Stimulated activated naive B cell treated with anti-CD40 and anti-IgM and Interleukin-4, amounts not matched to agents 10 μg/mL and 1 μg/mL and 100 μg/mL, for 72 hours (primary cell): ENCODE measurements around the gene MAST2.

Experiments
- ATAC-seq, 2 donors: fragments of 150-1000 bp; cut with Tn5 transposase; replicated peaks; 2 replicates each; pipeline ENCODE4 v1.10.0; 2021; ENCODE audit warnings: moderate library complexity in 1 of 2
- DNase-seq: peaks from one replicate; pipeline ENCODE4 v3.0.0; 2021
- H3K27ac Mint-ChIP-seq: one replicate; pipeline ENCODE4 v1.8.0; 2022; ENCODE audit warnings: mild to moderate bottlenecking, mixed read lengths
- H3K27me3 Mint-ChIP-seq, 2 donors: one replicate each; pipeline ENCODE4 v1.8.0; 2022; ENCODE audit warnings: mixed read lengths in 2 of 2
- H3K36me3 Mint-ChIP-seq, 2 donors: one replicate each; pipeline ENCODE4 v1.8.0; 2022; ENCODE audit warnings: mixed read lengths in 2 of 2, mild to moderate bottlenecking in 1 of 2
- H3K4me1 Mint-ChIP-seq, 2 donors: one replicate each; pipeline ENCODE4 v1.8.0; 2022; ENCODE audit warnings: mixed read lengths in 2 of 2, mild to moderate bottlenecking in 1 of 2
- H3K4me3 Mint-ChIP-seq, 2 donors: one replicate each; pipeline ENCODE4 v1.8.0; 2022; ENCODE audit warnings: mild to moderate bottlenecking in 2 of 2, mixed read lengths in 2 of 2, moderate library complexity in 1 of 2
- H3K9me3 Mint-ChIP-seq, 2 donors: one replicate each; pipeline ENCODE4 v1.8.0; 2022; ENCODE audit warnings: mixed read lengths in 2 of 2, mild to moderate bottlenecking in 1 of 2

Gene MAST2

DNA sequence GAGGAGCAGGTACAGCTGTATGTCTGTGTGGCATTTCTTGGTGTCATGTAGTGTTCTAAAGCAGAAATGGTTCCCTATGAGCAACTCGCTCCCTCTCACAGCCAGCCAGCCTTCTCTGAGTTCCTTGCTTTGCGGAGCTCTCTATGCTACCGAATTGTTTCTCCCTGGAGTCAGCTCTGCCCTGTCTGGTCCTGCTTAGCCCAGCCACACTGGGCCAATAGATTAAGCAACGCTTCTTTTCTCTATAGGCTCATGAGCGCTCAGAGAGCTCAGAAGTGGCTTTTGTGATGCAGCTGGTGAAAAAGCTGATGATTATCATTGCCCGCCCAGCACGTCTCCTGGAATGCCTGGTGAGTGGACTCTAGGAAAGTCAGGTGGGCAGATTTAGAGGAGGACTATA lies 215.9 kb downstream of the MAST2 start:
- Mint-ChIP-seq H3K27me3 (no peaks in the 10 kb centered on the region), H3K36me3 (peaks cover 5 to 9% of the 10 kb centered on the region in 2 donors), H3K9me3 (no peaks in the 10 kb centered on the region), H3K4me3 (no peak overlapping the region), H3K27ac (no peak overlapping the region), H3K4me1 (no peaks in the 10 kb centered on the region)
- ATAC-seq, result no peak
- DNase-seq, result no peak

DNA sequence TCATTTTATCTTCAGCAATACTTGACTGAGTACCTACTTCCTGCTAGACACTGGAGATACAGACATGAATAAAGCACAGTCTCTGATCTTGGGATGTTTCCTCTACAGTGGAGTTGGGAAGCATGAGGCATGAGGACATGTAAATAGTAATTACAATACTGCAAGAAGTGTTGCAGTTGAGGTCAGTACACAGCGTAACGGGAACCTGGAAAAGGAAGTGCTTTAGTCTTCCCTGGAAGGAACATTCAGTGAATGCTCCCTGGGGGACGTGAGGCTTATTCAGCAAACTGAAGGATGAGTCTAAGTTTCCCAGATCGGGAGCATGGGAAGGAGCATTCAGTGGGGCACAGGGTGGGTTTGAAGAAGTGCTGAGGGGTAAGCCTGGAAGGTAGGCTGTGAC lies 216.6 kb downstream of the MAST2 start:
- Mint-ChIP-seq H3K27ac (no peak overlapping the region), H3K27me3 (no peaks in the 10 kb centered on the region), H3K9me3 (no peaks in the 10 kb centered on the region), H3K4me3 (no peak overlapping the region), H3K4me1 (no peaks in the 10 kb centered on the region), H3K36me3 (peaks cover 6 to 14% of the 10 kb centered on the region in 2 donors)
- ATAC-seq (no peak), DNase-seq (no peak)

DNA sequence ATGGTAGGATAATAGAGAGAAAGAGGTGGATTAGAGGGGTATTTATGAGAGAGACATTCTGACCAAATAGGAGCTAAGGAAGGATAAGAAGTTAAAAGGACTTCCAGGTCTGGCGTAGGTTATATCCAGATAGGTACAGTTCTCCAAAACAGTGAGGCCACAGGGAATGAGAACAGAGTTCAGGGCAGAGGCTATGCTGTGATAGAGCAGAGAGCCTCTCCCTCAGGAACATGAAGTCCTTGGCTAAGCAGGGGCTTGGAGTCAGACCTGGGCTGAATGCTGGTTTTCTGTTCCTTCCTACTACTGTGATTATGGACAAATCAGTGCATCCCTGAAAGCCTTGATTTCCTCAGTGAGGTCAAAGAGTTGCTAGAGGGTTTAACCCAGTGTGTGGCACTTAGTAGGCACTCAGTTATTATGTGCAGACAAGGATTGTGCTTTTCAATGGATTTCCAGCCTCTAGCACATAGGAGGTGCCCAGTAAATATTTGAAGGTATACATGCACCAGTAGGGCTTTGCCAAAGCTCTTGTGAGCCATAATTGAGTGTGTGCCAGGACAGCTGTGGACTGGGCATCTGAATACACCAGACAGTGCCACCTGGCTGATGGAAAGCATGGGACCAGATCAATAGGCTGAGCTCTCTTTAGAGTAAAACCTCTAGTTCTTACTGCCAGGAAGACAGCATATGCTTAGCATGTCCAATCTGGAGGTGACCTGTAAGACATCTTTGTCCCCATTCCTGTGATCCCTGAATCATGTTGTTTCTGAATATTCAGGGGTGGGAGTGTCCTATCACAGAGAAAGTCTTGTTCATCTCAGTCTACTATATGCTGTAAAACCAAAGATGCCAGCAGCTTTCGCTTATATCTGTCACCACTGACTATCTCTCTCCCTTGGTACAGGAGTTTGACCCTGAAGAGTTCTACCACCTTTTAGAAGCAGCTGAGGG lies 217.9 kb downstream of the MAST2 start:
- no peak for ATAC-seq
- Mint-ChIP-seq H3K4me3 (no peak overlapping the region), H3K27ac (no peak overlapping the region), H3K9me3 (no peaks in the 10 kb centered on the region), H3K27me3 (no peaks in the 10 kb centered on the region), H3K4me1 (no peaks in the 10 kb centered on the region), H3K36me3 (peaks cover 6 to 10% of the 10 kb centered on the region in 2 donors)
- no peak for DNase-seq

DNA sequence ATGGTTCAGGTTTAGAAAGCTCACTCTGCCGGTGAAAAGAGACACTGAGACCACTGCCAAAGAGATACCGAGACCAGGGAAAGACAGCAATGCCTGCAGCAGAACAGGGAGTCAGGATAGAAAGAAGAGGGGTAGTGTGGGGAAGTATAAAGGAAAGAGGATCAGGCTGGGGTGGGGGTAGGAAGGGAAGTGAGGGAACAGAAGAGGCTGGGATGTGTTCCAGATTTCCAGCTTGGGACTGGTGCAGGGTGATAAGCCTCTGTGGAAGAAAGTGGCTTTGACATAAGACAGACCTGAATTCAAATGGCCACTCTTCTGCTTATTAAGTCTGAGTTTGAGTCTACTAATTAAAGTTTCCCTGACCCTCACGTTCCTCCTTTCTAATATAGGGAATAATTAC lies 223.1 kb downstream of the MAST2 start:
- Mint-ChIP-seq H3K4me3 (no peak overlapping the region), H3K4me1 (no peaks in the 10 kb centered on the region), H3K27ac (no peak overlapping the region), H3K27me3 (no peaks in the 10 kb centered on the region), H3K36me3 (peaks cover 10 to 30% of the 10 kb centered on the region in 2 donors), H3K9me3 (no peaks in the 10 kb centered on the region)
- ATAC-seq (no peak), DNase-seq (no peak)

DNA sequence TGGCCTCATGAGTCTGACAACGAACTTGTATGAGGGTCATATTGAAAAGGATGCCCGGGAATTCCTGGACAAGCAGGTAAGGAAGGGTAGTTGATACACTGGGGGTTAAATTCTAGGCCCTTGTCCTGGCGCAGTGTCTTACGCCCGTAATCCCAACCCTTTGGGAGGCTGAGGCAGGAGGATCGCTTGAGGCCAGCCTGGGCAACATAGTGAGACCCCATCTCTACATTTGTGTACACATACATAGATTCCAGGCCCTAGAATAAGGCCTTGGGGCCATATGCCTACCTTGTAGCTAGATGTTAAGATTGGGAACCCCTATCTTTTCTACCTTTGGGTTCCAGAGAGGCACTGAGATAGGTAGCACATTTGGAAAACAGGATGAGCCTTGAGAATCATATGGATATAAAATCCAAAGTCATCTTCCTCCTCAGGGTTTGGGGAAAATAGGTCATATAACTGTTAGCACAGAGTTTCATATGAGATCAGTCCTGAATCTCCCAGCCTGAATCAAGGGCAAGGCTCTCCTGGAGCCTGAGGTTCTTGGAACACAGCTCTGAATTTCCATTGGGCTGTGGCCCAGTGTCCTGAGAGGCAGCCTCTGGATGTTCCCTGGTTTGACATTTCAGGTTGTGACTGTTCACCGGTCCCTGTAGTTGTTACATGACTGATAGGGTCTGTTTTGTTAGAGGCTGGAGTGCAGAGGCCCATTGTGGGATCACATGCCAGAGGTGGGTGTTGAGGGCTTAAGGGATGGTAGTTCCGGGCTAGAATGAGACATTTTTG lies 224.6 kb downstream of the MAST2 start:
- Mint-ChIP-seq H3K27ac (no peak overlapping the region), H3K4me1 (no peaks in the 10 kb centered on the region), H3K27me3 (no peaks in the 10 kb centered on the region), H3K9me3 (no peaks in the 10 kb centered on the region), H3K4me3 (no peak overlapping the region), H3K36me3 (peaks cover 18 to 39% of the 10 kb centered on the region in 2 donors)
- no peak for DNase-seq
- ATAC-seq, result no peak

DNA sequence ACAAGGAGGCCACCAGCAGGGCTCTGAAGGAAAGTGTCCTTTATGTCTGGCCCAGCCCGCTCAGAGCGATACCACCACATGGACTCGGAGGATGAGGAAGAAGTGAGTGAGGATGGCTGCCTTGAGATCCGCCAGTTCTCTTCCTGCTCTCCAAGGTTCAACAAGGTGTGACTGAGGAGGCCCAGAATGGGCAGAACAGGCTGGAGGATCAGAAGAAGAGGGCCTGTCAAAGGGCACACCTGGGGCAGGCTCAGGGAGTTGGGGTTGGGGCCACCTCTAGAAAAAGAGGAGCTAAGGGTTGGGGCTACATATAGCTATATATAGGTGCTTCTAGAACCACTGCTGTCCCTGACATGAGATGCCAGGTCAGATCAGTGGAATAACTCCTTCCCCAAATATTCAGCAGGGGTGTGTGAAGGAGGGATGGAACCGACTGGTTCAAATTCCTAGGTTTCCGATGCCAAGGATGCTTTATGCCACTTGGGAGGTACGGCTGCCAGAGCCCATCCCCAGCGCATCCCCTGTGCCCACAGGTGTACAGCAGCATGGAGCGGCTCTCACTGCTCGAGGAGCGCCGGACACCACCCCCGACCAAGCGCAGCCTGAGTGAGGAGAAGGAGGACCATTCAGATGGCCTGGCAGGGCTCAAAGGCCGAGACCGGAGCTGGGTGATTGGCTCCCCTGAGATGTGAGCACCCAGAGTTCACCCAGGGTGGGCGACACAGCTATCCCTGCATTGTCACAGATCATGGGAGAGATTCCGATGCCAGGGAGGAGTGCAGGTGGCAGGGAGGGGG lies 226.9 kb downstream of the MAST2 start:
- ATAC-seq, result no peak
- Mint-ChIP-seq H3K36me3 (peaks cover 14 to 29% of the 10 kb centered on the region in 2 donors), H3K27ac (no peak overlapping the region)

DNA sequence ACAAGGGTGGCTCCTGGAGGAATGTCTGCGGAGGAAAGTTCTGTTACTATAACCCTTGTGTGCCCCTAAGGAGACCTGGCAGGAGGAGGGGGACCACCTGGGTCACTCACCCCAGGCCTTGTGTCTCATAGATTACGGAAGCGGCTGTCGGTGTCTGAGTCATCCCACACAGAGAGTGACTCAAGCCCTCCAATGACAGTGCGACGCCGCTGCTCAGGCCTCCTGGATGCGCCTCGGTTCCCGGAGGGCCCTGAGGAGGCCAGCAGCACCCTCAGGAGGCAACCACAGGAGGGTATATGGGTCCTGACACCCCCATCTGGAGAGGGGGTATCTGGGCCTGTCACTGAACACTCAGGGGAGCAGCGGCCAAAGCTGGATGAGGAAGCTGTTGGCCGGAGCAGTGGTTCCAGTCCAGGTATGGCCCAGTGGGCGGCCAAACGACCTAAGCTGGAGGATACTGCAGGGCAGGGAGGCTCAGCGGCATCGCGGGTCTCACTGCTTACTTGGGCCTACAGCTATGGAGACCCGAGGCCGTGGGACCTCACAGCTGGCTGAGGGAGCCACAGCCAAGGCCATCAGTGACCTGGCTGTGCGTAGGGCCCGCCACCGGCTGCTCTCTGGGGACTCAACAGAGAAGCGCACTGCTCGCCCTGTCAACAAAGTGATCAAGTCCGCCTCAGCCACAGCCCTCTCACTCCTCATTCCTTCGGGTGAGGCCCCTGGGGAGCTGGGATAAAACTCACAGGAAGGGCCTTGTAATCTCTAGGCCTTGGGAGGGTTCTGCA lies 227.7 kb downstream of the MAST2 start:
- Mint-ChIP-seq H3K4me1 (no peaks in the 10 kb centered on the region), H3K36me3 (peaks cover 14 to 29% of the 10 kb centered on the region in 2 donors), H3K27me3 (no peaks in the 10 kb centered on the region), H3K4me3 (no peak overlapping the region), H3K9me3 (no peaks in the 10 kb centered on the region), H3K27ac (no peak overlapping the region)
- DNase-seq (no peak), ATAC-seq (no peak)

More for the DNA sequence above, 226.9 kb downstream of the MAST2 start:
- no peak for DNase-seq
- H3K27me3 Mint-ChIP-seq, result no peaks in the 10 kb centered on the region
- H3K4me3 Mint-ChIP-seq, result no peak overlapping the region
- H3K4me1 Mint-ChIP-seq, result no peaks in the 10 kb centered on the region
- H3K9me3 Mint-ChIP-seq, result no peaks in the 10 kb centered on the region

DNA sequence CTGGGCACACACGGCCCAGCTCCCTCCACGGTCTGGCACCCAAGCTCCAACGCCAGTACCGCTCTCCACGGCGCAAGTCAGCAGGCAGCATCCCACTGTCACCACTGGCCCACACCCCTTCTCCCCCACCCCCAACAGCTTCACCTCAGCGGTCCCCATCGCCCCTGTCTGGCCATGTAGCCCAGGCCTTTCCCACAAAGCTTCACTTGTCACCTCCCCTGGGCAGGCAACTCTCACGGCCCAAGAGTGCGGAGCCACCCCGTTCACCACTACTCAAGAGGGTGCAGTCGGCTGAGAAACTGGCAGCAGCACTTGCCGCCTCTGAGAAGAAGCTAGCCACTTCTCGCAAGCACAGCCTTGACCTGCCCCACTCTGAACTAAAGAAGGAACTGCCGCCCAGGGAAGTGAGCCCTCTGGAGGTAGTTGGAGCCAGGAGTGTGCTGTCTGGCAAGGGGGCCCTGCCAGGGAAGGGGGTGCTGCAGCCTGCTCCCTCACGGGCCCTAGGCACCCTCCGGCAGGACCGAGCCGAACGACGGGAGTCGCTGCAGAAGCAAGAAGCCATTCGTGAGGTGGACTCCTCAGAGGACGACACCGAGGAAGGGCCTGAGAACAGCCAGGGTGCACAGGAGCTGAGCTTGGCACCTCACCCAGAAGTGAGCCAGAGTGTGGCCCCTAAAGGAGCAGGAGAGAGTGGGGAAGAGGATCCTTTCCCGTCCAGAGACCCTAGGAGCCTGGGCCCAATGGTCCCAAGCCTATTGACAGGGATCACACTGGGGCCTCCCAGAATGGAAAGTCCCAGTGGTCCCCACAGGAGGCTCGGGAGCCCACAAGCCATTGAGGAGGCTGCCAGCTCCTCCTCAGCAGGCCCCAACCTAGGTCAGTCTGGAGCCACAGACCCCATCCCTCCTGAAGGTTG lies 231.4 kb downstream of the MAST2 start:
- Mint-ChIP-seq H3K27me3 (no peaks in the 10 kb centered on the region), H3K4me1 (no peaks in the 10 kb centered on the region), H3K36me3 (peaks cover 14 to 20% of the 10 kb centered on the region in 2 donors), H3K9me3 (no peaks in the 10 kb centered on the region), H3K4me3 (no peak overlapping the region), H3K27ac (no peak overlapping the region)
- ATAC-seq, result no peak
- no peak for DNase-seq

DNA sequence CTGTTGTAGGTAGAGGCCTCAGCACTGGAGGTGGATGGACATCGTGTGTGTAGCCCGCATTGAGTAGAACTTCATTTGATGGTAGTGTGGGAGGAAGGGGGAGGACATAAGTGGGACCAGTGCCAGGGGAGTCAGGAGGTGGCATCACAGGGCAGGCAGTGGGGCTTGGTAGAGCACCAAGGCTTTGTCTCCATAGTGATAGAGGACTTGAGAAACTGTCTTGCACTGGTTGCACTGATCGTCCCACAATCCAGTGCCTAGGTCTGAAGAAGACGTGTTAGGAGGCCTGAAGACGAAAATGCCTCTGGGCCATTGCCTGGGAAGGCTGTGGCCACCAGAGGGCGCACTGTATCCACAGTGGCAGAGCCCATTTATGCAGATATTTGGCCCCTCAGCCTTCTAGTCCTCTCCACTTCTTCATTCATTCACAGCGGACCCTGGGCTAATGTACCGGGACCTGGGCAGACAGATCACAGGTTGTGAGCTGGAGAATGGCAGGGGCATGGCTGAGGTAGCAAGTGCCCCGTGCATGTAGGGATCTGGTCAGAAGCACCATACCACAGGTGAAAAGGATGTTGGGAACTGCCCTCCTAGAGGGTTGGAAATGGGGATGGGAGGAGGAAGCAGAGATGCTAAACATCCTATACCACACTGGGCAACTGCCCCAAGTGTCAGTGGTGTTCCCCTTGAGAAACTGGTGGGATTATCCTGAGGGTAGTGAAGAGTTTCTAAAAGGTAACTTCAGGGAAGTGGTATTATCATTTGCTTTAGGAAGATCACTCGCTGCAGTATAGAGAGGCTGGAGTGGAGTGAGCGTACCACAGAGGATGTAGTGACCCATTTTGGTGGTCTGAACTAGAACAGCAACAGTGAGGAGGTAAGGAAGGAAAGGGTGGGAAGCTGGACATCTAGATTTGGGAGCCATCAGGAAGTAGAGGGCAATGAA lies 233.8 kb downstream of the MAST2 start:
- H3K9me3 Mint-ChIP-seq, result no peaks in the 10 kb centered on the region
- no peaks in the 10 kb centered on the region for H3K27me3 Mint-ChIP-seq
- H3K27ac Mint-ChIP-seq, result no peak overlapping the region
- peaks cover 5 to 11% of the 10 kb centered on the region in 2 donors for H3K36me3 Mint-ChIP-seq
- ATAC-seq, result peak; percentile 70 to 72
- peaks cover 12 to 13% of the 10 kb centered on the region in 2 donors for H3K4me1 Mint-ChIP-seq
- peak; percentile 68 for DNase-seq
- no peak overlapping the region for H3K4me3 Mint-ChIP-seq

DNA sequence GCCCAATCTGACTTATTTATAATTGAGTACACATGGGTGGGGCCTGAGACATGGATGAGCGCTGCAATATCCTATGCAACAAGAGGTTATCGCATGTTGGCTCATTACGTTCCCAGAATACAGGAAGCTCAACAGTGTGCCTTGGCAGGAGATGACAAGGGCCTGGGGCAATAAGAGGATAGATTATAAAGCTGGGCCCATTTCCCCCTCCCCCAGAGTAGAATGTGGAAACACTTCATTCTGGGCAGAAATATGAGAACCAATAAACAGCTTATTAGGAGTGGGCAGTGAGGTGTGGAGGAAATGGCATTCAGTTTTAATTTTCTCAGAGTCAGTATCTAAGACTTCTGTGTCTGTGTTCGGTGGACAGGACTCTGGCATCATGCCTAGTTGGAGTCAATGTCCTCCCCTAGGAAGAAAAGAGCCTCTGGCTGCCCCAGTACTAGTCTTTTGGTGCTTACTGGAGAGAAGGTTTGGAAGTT lies 236.2 kb downstream of the MAST2 start:
- Mint-ChIP-seq H3K27me3 (no peaks in the 10 kb centered on the region), H3K4me1 (peaks cover 32 to 38% of the 10 kb centered on the region in 2 donors), H3K27ac (no peak overlapping the region), H3K36me3 (peaks cover 0 to 3% of the 10 kb centered on the region in 2 donors), H3K4me3 (no peak overlapping the region), H3K9me3 (no peaks in the 10 kb centered on the region)
- ATAC-seq (no peak), DNase-seq (no peak)

DNA sequence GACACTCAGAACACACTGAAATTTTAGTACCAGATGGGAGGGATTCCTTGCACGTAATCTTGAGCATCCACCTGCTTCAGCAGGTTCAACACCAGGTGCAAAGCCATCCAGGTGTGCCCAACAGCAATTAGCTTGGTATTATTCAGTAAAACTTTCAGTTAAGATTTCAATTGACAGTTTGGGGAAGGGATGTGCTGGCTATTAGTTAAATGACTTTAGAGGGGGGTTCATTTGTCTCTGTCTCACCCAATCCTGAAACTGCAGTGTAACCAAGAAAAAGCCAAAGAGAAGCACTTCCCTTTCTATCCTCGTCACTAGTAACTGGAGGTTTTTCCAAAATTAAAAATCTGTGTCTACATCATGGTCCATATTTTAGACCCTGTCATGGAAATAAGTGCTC lies 238.1 kb downstream of the MAST2 start:
- Mint-ChIP-seq H3K9me3 (no peaks in the 10 kb centered on the region), H3K4me3 (peak overlapping the region in 1 of 2 donors; percentile 8), H3K27ac (peak overlapping the region; percentile 93), H3K36me3 (peaks cover 0 to 3% of the 10 kb centered on the region in 2 donors), H3K27me3 (no peaks in the 10 kb centered on the region), H3K4me1 (peaks cover 35 to 40% of the 10 kb centered on the region in 2 donors)
- ATAC-seq (peak; percentile 49 to 50), DNase-seq (peak; percentile 27)

DNA sequence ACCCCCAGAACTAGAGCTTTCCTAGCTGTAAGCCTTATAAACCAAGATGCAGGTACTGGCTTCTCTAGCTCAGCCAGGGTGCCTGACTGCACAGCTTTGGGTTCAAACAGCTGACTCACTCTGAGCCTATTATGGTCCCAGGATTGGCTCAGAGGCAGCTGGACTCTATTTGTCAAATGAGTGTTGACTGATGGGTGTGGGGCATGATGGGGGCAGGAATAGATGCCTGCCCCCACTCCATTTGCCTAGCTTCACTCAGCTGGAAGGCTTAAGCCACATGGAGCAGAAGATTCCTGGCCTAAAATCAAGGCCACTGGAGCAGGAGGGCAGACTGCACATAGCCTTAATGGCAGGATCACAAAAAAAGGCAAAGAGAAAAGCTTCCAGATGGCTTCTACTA lies 238.6 kb downstream of the MAST2 start:
- Mint-ChIP-seq H3K27ac (peak overlapping the region; percentile 93), H3K9me3 (no peaks in the 10 kb centered on the region), H3K36me3 (peaks cover 0 to 3% of the 10 kb centered on the region in 2 donors), H3K4me1 (peaks cover 35 to 40% of the 10 kb centered on the region in 2 donors), H3K4me3 (peak overlapping the region; percentile 33 to 57), H3K27me3 (no peaks in the 10 kb centered on the region)
- ATAC-seq (no peak), DNase-seq (no peak)
